Fibroblast of pulmonary artery (primary cell): Measurements from ENCODE around the gene ADAM8.

Experiments used
- DNase-seq: peaks from one replicate; pipeline ENCODE4 v3.0.0-alpha.2; 2010; ENCODE audit warnings: low read depth
- H3K4me3 ChIP-seq: replicated peaks from 2 replicates; pipeline ENCODE4 v1.5.1; 2011; ENCODE audit warnings: low read depth, mild to moderate bottlenecking, control low read depth, low read length, moderate library complexity
- TF ChIP-seq, protein P1 (sequence below): IDR thresholded peaks from 2 replicates; pipeline ENCODE4 v1.5.1; 2011; ENCODE audit warnings: mild to moderate bottlenecking, control low read depth, low read length, inconsistent platforms; ENCODE audit errors: missing control alignments

ADAM8 gene

DNA sequence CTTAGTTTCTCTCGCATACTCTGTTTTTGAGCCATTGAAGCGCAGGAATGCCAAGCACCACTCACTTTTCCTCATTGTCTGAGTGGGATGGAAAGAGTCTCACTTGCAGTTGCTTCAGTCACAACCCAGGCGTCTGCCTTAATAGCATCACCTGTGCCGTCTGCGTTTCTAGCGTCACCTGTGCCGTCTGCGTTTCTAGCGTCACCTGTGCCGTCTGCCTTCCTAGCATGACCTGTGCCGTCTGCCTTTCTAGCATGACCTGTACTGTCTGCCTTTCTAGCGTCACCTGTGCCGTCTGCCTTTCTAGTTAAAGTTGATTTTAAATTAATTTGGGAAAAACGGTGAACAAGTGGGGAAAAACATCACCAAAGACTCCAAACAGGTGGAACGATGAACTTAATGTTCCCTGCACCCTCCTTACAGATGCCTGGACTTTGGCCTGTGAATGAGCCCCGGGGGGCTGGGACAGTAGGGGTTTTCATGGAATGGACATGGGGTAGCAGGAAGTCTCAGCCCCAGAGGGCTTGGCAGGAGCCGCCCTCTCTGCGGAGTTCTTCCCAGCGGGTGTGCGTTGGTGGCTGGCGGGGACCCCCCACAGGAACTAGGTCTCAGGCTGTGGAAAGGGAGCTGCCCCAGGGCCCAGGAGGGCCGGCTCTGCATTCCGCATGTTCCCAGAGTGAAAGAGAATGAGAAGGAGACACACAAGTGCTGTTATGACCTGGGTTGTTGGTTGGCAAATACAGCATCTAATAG, 35.5 kb upstream of the ADAM8 start:
- TF ChIP-seq, protein P1, sequence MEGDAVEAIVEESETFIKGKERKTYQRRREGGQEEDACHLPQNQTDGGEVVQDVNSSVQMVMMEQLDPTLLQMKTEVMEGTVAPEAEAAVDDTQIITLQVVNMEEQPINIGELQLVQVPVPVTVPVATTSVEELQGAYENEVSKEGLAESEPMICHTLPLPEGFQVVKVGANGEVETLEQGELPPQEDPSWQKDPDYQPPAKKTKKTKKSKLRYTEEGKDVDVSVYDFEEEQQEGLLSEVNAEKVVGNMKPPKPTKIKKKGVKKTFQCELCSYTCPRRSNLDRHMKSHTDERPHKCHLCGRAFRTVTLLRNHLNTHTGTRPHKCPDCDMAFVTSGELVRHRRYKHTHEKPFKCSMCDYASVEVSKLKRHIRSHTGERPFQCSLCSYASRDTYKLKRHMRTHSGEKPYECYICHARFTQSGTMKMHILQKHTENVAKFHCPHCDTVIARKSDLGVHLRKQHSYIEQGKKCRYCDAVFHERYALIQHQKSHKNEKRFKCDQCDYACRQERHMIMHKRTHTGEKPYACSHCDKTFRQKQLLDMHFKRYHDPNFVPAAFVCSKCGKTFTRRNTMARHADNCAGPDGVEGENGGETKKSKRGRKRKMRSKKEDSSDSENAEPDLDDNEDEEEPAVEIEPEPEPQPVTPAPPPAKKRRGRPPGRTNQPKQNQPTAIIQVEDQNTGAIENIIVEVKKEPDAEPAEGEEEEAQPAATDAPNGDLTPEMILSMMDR: no peak
- H3K4me3 ChIP-seq: no peak overlapping the region
- DNase-seq: no peak

DNA sequence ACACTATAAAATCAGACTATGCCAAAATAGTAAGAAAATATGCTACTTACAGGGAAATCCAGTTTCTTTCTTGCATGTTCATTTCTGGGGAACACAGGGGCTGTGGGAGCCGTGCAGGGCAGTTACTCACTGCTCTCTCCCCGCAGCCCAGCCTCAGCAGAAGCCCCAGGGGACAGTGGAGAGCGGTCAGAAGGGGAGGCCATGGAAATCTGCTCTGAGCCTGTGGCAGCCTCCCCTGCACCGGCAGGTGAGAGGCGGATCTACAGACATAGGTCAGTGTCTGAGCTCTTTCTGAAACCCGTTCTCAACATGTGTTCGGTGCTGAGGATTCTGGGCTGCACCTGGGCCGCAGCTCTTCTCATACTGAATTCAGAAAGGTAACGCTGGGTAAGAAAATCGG, 34.9 kb upstream of the ADAM8 start:
- no peak for DNase-seq
- H3K4me3 ChIP-seq: no peak overlapping the region
- TF ChIP-seq, protein P1: no peak

DNA sequence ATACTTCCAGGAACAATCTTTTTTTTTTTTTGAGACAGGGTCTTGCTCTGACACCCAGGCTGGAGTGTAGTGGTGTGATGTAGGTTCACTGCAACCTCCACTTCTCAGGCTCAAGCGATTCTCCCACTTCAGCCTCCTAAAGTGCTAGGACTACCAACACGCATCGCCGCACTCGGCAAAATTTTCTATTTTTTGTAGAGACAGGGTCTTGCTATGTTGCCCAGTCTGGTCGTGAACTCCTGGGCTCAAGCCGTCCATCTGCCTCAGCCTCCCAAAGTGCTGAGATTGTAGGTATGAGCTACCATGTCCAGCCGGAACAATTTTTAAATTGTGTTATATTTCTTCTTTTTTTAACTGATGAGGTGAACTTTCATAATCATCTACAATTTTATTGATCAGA, 34.1 kb upstream of the ADAM8 start:
- TF ChIP-seq, protein P1: no peak
- no peak overlapping the region for H3K4me3 ChIP-seq
- DNase-seq: no peak

DNA sequence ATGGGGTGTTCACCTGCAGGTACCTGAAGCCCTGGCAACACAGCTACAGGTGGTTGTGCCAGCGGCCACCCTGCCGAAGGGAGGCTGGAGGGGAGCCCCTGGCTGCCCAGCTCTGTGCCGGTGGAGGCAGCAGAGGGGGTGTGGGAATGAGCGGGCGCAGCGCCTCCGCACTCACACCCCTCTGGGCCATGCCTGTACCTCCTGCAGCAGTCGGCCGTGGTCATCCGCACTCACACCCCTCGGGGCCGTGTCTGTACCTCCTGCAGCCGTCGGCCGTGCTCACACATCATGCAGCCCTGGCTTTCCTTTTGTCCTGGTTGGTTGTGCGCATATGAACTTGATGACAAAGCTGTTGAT, 33.7 kb upstream of the ADAM8 start:
- TF ChIP-seq, protein P1: no peak
- H3K4me3 ChIP-seq: no peak overlapping the region
- no peak for DNase-seq

DNA sequence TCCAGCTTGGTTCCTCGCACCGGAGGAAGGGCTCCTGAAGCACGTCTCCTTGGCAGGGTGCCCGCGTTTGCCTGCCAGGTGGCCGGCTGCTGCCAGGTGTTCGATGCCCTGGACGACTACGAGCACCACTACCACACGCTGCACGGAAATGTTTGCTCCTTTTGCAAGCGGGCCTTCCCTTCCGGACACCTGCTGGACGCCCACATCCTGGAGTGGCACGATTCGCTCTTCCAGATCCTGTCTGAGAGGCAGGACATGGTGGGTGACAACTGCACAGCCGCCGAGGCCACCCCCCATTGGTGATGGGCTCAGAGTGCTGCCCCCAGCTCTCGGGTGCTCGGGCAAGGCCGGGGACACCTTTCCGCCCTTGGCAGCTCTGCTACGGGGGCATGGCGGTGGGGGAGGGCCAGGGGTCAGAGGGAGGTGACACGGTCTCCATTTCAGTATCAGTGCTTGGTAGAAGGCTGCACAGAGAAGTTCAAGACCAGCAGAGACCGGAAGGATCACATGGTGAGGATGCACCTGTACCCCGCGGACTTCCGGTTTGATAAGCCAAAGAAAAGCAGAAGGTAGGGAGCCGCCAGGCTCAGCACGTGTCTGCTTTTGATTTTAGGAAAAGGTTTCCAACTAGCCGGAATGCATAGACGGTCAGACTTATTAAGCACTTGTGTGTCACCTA, 33.2 kb upstream of the ADAM8 start:
- H3K4me3 ChIP-seq: no peak overlapping the region
- TF ChIP-seq, protein P1: no peak
- no peak for DNase-seq

DNA sequence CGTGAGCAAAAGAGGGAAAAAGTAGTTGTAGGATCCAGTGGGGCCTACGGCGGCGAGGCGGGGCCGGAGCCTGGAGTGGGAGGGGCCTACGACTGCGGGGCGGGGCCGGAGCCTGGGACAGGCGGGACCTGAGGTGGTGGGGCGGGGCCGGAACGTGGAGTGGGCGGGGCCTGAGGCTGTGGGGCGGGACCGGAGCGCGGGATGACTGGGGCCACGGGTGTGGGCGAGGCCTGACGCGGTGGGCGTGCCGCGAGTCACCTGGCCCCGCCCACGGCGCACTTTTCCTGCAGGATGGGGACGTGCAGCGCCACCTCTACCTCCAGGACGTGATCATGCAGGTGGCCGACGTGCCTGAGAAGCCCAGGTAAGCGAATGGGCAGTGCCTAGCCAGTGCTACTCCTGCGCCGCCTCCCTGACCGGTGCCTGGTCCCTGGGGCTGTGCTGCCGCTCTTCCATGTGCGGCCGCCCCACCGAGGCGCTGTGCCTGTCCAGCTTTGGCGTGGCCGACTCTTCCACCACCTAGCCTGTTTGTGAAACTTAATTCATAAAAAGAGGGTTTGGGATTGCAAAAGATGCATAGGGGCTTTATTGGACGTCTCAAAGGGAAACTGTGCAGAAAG, 32.5 kb upstream of the ADAM8 start:
- DNase-seq: peak; percentile 94
- H3K4me3 ChIP-seq: peak overlapping the region; percentile 92
- TF ChIP-seq, protein P1: no peak
